Fibroblast of skin of abdomen (primary cell): ENCODE results near the gene MAMDC2.
"Not testable (repeated sequence)": the region's sequence is repeated elsewhere in the genome, so short reads cannot be mapped to it uniquely, and the experiment has no call there.

Source experiments
- DNase-seq: peaks from one replicate; pipeline ENCODE4 v3.0.0-alpha.2; 2013

The MAMDC2 gene

GRCh38 chr9:70142101-70142500 lies 98.5 kb downstream of the MAMDC2 start:
- DNase-seq = no peak

GRCh38 chr9:70143394-70144130 lies 99.9 kb downstream of the MAMDC2 start:
- no peak for DNase-seq

- DNase-seq = no peak
These were observed 100.5 kb downstream of the MAMDC2 start for GRCh38 chr9:70144131-70144503.

GRCh38 chr9:70145981-70146380 lies 102.3 kb downstream of the MAMDC2 start:
- DNase-seq = no peak

GRCh38 chr9:70147196-70147595 lies 103.5 kb downstream of the MAMDC2 start:
- no peak for DNase-seq

- DNase-seq = no peak
These were observed 104.0 kb downstream of the MAMDC2 start for GRCh38 chr9:70147651-70148050.

GRCh38 chr9:70152350-70152749 lies 108.7 kb downstream of the MAMDC2 start:
- no peak for DNase-seq

- DNase-seq = no peak
These were observed 113.1 kb downstream of the MAMDC2 start for GRCh38 chr9:70156729-70157128.

GRCh38 chr9:70159630-70160029 lies 116.0 kb downstream of the MAMDC2 start:
- DNase-seq = peak; percentile 27

GRCh38 chr9:70160686-70161600 lies 117.3 kb downstream of the MAMDC2 start:
- no peak for DNase-seq

- peak; percentile 5 for DNase-seq
These were observed 121.5 kb downstream of the MAMDC2 start for GRCh38 chr9:70165006-70165602.

GRCh38 chr9:70168521-70168920 lies 124.9 kb downstream of the MAMDC2 start:
- no peak for DNase-seq

- no peak for DNase-seq
These were observed 125.6 kb downstream of the MAMDC2 start for GRCh38 chr9:70169222-70169621.

GRCh38 chr9:70170151-70170790 lies 126.6 kb downstream of the MAMDC2 start:
- DNase-seq = no peak

GRCh38 chr9:70172532-70172931 lies 128.9 kb downstream of the MAMDC2 start:
- DNase-seq = no peak

- DNase-seq = no peak
These were observed 133.5 kb downstream of the MAMDC2 start for GRCh38 chr9:70177121-70177520.

GRCh38 chr9:70192707-70193106 lies 149.1 kb downstream of the MAMDC2 start:
- DNase-seq = no peak

GRCh38 chr9:70195456-70195855 lies 151.8 kb downstream of the MAMDC2 start:
- peak; percentile 21 for DNase-seq

- DNase-seq = no peak
These were observed 153.8 kb downstream of the MAMDC2 start for GRCh38 chr9:70197216-70198044.

- DNase-seq = not testable (repeated sequence)
These were observed 161.1 kb downstream of the MAMDC2 start for GRCh38 chr9:70204743-70205142.

GRCh38 chr9:70205366-70206020 lies 161.8 kb downstream of the MAMDC2 start:
- DNase-seq = no peak
